ENCODE measurements around the gene RESF1. TPM values are rescaled to one million over a fixed set of nuclear protein-coding genes. Genes with fewer than 3 reads are reported as not detected.

RESF1 gene
- total and polyA plus RNA-seq, 11 donors, result 9.5 to 42.8 (median 22.8) TPM

- intact Hi-C loops (cut with DNase I), result loop anchor here in 4 of 10 donors (10.0 kb wide), 5 partner anchors 78 to 268 kb away; partner anchors contain the start of gene AMN1 (in 1 of the 4)
- no peaks in the 10 kb centered on the region for H3K36me3 ChIP-seq
- DNase-seq (no peak), ATAC-seq (no peak)
- peaks cover 0 to 14% (median 0%) of the 10 kb centered on the region in 12 donors for H3K9me3 ChIP-seq
- WGBS, 4 donors, result 93 to 95% (median 95%) methylated on average over 5 of the region's 5 CpGs
- H3K4me3 ChIP-seq, result no peak overlapping the region
- no peak overlapping the region for H3K27ac ChIP-seq
- H3K4me1 ChIP-seq, result no peaks in the 10 kb centered on the region
- no peaks in the 10 kb centered on the region for H3K27me3 ChIP-seq
- no peak for TF ChIP-seq CTCF (IDR thresholded peaks at IDR 0.05)
- no peak for TF ChIP-seq POLR2A (IDR thresholded peaks at IDR 0.05)
Measured at GRCh38 chr12:31952418-31952817, 6.8 kb upstream of the RESF1 start.

- no peak for TF ChIP-seq CTCF (IDR thresholded peaks at IDR 0.05)
- no peak for ATAC-seq
- no peak for DNase-seq
- 94 to 97% (median 96%) methylated on average over 7 of the region's 7 CpGs for WGBS, 4 donors
- no peaks in the 10 kb centered on the region for H3K9me3 ChIP-seq
- H3K36me3 ChIP-seq, result no peaks in the 10 kb centered on the region
- H3K4me3 ChIP-seq, result no peak overlapping the region
- no peak overlapping the region for H3K27ac ChIP-seq
- peaks cover 0 to 11% (median 5%) of the 10 kb centered on the region in 12 donors for H3K4me1 ChIP-seq
- intact Hi-C loops (cut with DNase I), result loop anchor here in 8 of 10 donors (5.0 to 10.0 kb wide), 9 partner anchors 78 to 270 kb away; partner anchors contain the start of genes AMN1 (in 4 of the 8) and BICD1 (in 1 of the 8)
- H3K27me3 ChIP-seq, result no peaks in the 10 kb centered on the region
Measured at GRCh38 chr12:31954925-31955858, 4.0 kb upstream of the RESF1 start.

- Histone ChIP-seq H3K36me3 (peaks cover 0 to 32% (median 21%) of the 10 kb centered on the region in 9 donors), H3K4me1 (peaks cover 0 to 42% (median 27%) of the 10 kb centered on the region in 12 donors), H3K4me3 (peak overlapping the region; percentile 58 to 92 (median 74)), H3K27me3 (no peaks in the 10 kb centered on the region), H3K27ac (peak overlapping the region; percentile 90 to 97 (median 94)), H3K9me3 (no peaks in the 10 kb centered on the region)
- no peak for ATAC-seq
- TF ChIP-seq CTCF (IDR thresholded peaks at IDR 0.05) (no peak), POLR2A (IDR thresholded peaks at IDR 0.05) (no peak)
- DNase-seq, result no peak
- WGBS, 4 donors, result 16 to 21% (median 18%) methylated on average over 10 of the region's 10 CpGs
- intact Hi-C loops (cut with DNase I), result loop anchor here in 9 of 10 donors (1.0 to 10.0 kb wide), 13 partner anchors 81 to 300 kb away; partner anchors contain the start of genes AMN1 (in 6 of the 9), ETFBKMT (in 2 of the 9) and BICD1 (in 1 of the 9)
Measured at GRCh38 chr12:31958569-31959160, 550 bp upstream of the RESF1 start.

All from heart left ventricle (tissue), 16 donors.